HEK293 (cell line): ENCODE measurements around the gene ZNF524.

Experiments
- CTCF ChIA-PET: fragments of 350-600 bp; formaldehyde crosslinking; extraction: SDS; loops from one replicate; lab custom pipeline; 2021; ENCODE audit warnings: antibody characterized with exemption; lab: Yijun Ruan, JAX
- POLR2A ChIA-PET: fragments of 300-600 bp; formaldehyde crosslinking; extraction: SDS; loops from one replicate; lab custom pipeline; 2020; ENCODE audit warnings: antibody characterized with exemption, inconsistent platforms; lab: Yijun Ruan, JAX
- H3K27ac ChIP-seq: fragments of 200-500 bp; sonication (Bioruptor generic); 2 replicates; pipeline ENCODE4 v1.5.1; 2014; ENCODE audit warnings: low read depth, low read length, control low read depth, inconsistent platforms; ENCODE audit errors: extremely low read depth
- H3K36me3 ChIP-seq, 2 experiments: fragments of 200-500 bp in 1 of 2; sonication (Bioruptor generic) in 1 of 2; 1 replicate in 1 of 2; 2 replicates in 1 of 2; pipeline ENCODE4 v1.5.1; 2014 to 2017; ENCODE audit warnings: inconsistent platforms in 2 of 2, low read length in 2 of 2; ENCODE audit not compliant: control insufficient read depth in 2 of 2, insufficient read depth in 1 of 2
- H3K4me1 ChIP-seq: fragments of 200-500 bp; sonication (Bioruptor generic); 2 replicates; pipeline ENCODE4 v1.5.1; 2014; ENCODE audit warnings: mild to moderate bottlenecking, low read length, inconsistent platforms; ENCODE audit not compliant: control insufficient read depth, insufficient read depth
- H3K4me3 ChIP-seq: 2 replicates; pipeline ENCODE4 v1.5.1; 2011; ENCODE audit warnings: low read depth, mild to moderate bottlenecking, control low read depth, low read length, moderate library complexity
- H3K9me3 ChIP-seq: fragments of 200-500 bp; sonication (Bioruptor generic); 2 replicates; pipeline ENCODE4 v1.5.1; 2014; ENCODE audit warnings: low read depth, low read length, inconsistent platforms; ENCODE audit not compliant: control insufficient read depth, insufficient read depth
- MEIS1 ChIP-seq: sonication (generic); formaldehyde crosslinking; IDR thresholded peaks from 2 replicates; pipeline ENCODE4 v1.8.1; 2022; ENCODE audit warnings: missing genetic modification reagents, mild to moderate bottlenecking, borderline replicate concordance
- MYNN ChIP-seq: fragments of 450-650 bp; formaldehyde crosslinking; IDR thresholded peaks from 2 replicates; pipeline ENCODE4 v1.5.1; 2016; ENCODE audit warnings: missing biosample characterization, missing genetic modification characterization, borderline replicate concordance
- SCRT2 ChIP-seq: fragments of 450-650 bp; formaldehyde crosslinking; IDR thresholded peaks from 2 replicates; pipeline ENCODE4 v1.5.1; 2016; ENCODE audit warnings: missing biosample characterization, missing genetic modification characterization
- SETDB1 ChIP-seq: IDR thresholded peaks from one replicate; pipeline ENCODE4 v1.6.1; 2017; ENCODE audit warnings: mild to moderate bottlenecking, low read length, moderate library complexity, mixed read lengths; ENCODE audit not compliant: insufficient read length
- ZBTB20 ChIP-seq: fragments of 450-650 bp; formaldehyde crosslinking; IDR thresholded peaks from 2 replicates; pipeline ENCODE4 v1.5.1; 2016; ENCODE audit warnings: missing biosample characterization, missing genetic modification characterization
- ZBTB44 ChIP-seq: fragments of 450-650 bp; IDR thresholded peaks from 2 replicates; pipeline ENCODE4 v1.5.1; 2018; ENCODE audit warnings: missing biosample characterization, mild to moderate bottlenecking, missing genetic modification characterization
- ZBTB49 ChIP-seq: fragments of 450-650 bp; formaldehyde crosslinking; IDR thresholded peaks from 2 replicates; pipeline ENCODE4 v1.5.1; 2016; ENCODE audit warnings: missing biosample characterization, missing genetic modification characterization, low read depth
- ZIC2 ChIP-seq: fragments of 450-650 bp; formaldehyde crosslinking; IDR thresholded peaks from 2 replicates; pipeline ENCODE4 v1.5.1; 2016; ENCODE audit warnings: missing biosample characterization, missing genetic modification characterization
- ZNF211 ChIP-seq: fragments of 450-650 bp; formaldehyde crosslinking; IDR thresholded peaks from 2 replicates; pipeline ENCODE4 v1.5.1; 2016; ENCODE audit warnings: low read depth, missing biosample characterization, missing genetic modification characterization
- ZNF366 ChIP-seq: fragments of 450-650 bp; formaldehyde crosslinking; conservative IDR thresholded peaks from 2 replicates; pipeline ENCODE4 v1.5.1; 2016; ENCODE audit warnings: missing biosample characterization, missing genetic modification characterization
- ZNF37A ChIP-seq: fragments of 450-650 bp; IDR thresholded peaks from 2 replicates; pipeline ENCODE4 v1.5.1; 2018; ENCODE audit warnings: missing biosample characterization, missing genetic modification characterization
- ZNF394 ChIP-seq: fragments of 450-650 bp; formaldehyde crosslinking; IDR thresholded peaks from 2 replicates; pipeline ENCODE4 v1.5.1; 2016; ENCODE audit warnings: missing biosample characterization, missing genetic modification characterization, mild to moderate bottlenecking, moderate library complexity, borderline replicate concordance
- ZNF501 ChIP-seq: fragments of 450-650 bp; formaldehyde crosslinking; IDR thresholded peaks from 2 replicates; pipeline ENCODE4 v1.5.1; 2016; ENCODE audit warnings: missing biosample characterization, missing genetic modification characterization
- ZNF514 ChIP-seq: fragments of 450-650 bp; formaldehyde crosslinking; IDR thresholded peaks from 2 replicates; pipeline ENCODE4 v1.5.1; 2016; ENCODE audit warnings: missing biosample characterization, missing genetic modification characterization
- ZNF623 ChIP-seq: fragments of 450-650 bp; formaldehyde crosslinking; IDR thresholded peaks from 2 replicates; pipeline ENCODE4 v1.5.1; 2016; ENCODE audit warnings: missing biosample characterization, missing genetic modification characterization
- ZNF664 ChIP-seq: fragments of 450-650 bp; formaldehyde crosslinking; IDR thresholded peaks from 2 replicates; pipeline ENCODE4 v1.5.1; 2016; ENCODE audit warnings: missing biosample characterization, missing genetic modification characterization
- ZNF830 ChIP-seq: fragments of 450-650 bp; IDR thresholded peaks from 2 replicates; pipeline ENCODE4 v1.5.0; 2018; ENCODE audit warnings: missing biosample characterization, missing genetic modification characterization, low read depth, mild to moderate bottlenecking, moderate library complexity

ZNF524 gene

GRCh38 chr19:55606471-55606787 lies 6.3 kb downstream of the ZNF524 start (continued):
- TF ChIP-seq ZBTB20 (tag by site-specific recombination) (0 out of 2 replicates have a peak, but pooled peaks have one; percentile 5), SCRT2 (tag by site-specific recombination) (peak; percentile 93), ZNF394 (tag by site-specific recombination) (0 out of 2 replicates have a peak, but pooled peaks have one; percentile 1), ZNF366 (0 out of 2 replicates have a peak, but pooled peaks have one; percentile 8), ZIC2 (tag by site-specific recombination) (peak; percentile 39; the same call in 1 of the 2 replicates)

DNA sequence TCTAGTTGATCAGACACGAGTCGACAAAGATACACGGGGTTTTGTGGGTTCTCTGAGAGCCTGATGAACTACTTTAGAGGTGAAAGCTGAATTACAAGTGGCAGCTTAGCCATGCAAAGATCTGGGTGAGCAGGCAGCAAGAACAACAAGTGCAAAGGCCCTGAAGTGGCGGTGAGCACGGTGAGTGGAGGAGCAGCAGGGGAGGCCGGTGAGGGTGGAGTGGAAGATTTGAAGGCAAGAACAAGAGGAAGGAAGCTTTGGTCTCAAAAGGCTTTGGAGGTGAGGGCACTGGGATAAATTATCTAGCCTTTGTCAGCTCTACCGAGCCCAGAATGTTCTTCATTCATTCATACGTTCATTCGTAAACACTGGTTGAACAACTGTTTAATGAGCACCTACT lies 6.7 kb downstream of the ZNF524 start:
- Histone ChIP-seq H3K4me1 (peaks cover 5% of the 10 kb centered on the region; the same call in 1 of the 2 replicates), H3K36me3 (peaks cover 17 to 29% of the 10 kb centered on the region in 2 experiments; a peak in 2 of 3 replicates), H3K27ac (peak overlapping the region; percentile 88; the same call in 1 of the 2 replicates), H3K4me3 (no peak overlapping the region), H3K9me3 (no peaks in the 10 kb centered on the region)
- ChIA-PET CTCF (interaction anchor here (0.6 to 3.1 kb wide), 38 partner anchors 9 to 1738 kb away, joined by 3 to 50 read pairs (median 4); partner anchors contain the start of genes SBK2, ZNF579 and ZNF784), POLR2A (interaction anchor here (1.0 to 4.5 kb wide), 10 partner anchors 15 to 446 kb away, joined by 3 to 75 read pairs (median 4); partner anchors contain the start of genes ISOC2, ZNF628 and ZNF784)
- TF ChIP-seq ZBTB44 (tag by site-specific recombination) (no peak), ZNF211 (tag by site-specific recombination) (no peak), ZNF664 (tag by site-specific recombination) (peak; percentile 86), SETDB1 (no peak), ZNF623 (tag by site-specific recombination) (peak; percentile 48; the same call in 1 of the 2 replicates), ZBTB49 (tag by site-specific recombination) (no peak), ZNF830 (tag by site-specific recombination) (no peak)

DNA sequence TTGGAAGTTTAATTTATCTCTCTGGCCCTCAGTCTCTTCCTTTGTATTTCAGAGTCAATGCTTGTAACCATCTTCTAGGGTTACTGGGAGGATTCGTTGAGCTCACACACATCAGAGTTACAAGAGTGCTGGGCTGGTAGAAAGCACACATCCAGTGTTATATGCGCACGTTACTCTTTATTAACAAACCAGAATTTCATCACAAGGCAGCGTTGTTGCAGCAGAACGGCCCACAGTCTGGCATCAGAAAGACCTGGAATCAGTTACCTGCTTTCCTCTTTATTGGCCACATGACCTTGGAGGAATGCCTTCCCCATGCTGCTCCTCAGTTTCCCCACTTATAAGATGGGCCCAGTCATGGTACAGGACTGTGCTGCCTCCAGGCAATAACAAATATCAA lies 9.2 kb downstream of the ZNF524 start:
- POLR2A ChIA-PET, result interaction anchor here (0.9 kb wide), 1 partner anchor 10 kb away, joined by 4 read pairs; the partner anchor contains the start of gene FIZ1
- Histone ChIP-seq H3K4me3 (no peak overlapping the region), H3K27ac (no peak overlapping the region), H3K36me3 (peaks cover 17 to 30% of the 10 kb centered on the region in 2 experiments; a peak in 2 of 3 replicates), H3K4me1 (peaks cover 5% of the 10 kb centered on the region; the same call in 1 of the 2 replicates), H3K9me3 (no peaks in the 10 kb centered on the region)
- CTCF ChIA-PET, result interaction anchor here (0.6 to 1.8 kb wide), 3 partner anchors 9 to 106 kb away, joined by 3 to 8 read pairs (median 4); partner anchors contain the start of gene ZNF784
- no peak for TF ChIP-seq ZNF37A (tag by site-specific recombination)
- TF ChIP-seq ZNF514, result no peak
- TF ChIP-seq ZNF501 (tag by site-specific recombination), result no peak
- TF ChIP-seq MEIS1 (CRISPR knock-in tag), result no peak
- TF ChIP-seq MYNN, result no peak
